ENCODE results near the gene NALCN. TPM values are rescaled to one million over a fixed set of nuclear protein-coding genes. Genes with fewer than 3 reads are reported as not detected.

Gene NALCN
- under 1 TPM in 2 of 4 donors, not detected in 2; 0.32 to 0.41 TPM for total RNA-seq

- DNase-seq, result no peak
- Histone ChIP-seq H3K4me3 (peak within 1 kb of the TSS in 3 of 4 donors; percentile 6 to 43 (median 26)), H3K9me3 (no peaks in the 10 kb centered on the region), H3K27ac (no peak within 1 kb of the TSS), H3K4me1 (peaks cover 0 to 6% (median 2%) of the 10 kb centered on the region in 4 donors), H3K27me3 (peaks cover 45% of the 10 kb centered on the region), H3K36me3 (no peaks in the 10 kb centered on the region)
- in situ Hi-C loops (cut with MboI; ENCODE audit: low pct_ligation_motif_present in 1 of 4, low pct_unique_long_range_greater_than_20kb in 1 of 4, low sequenced_read_pairs in 3 of 4), result no loop called here
- 7% methylated on average over 65 of the region's 85 CpGs; no CpG with 5 or more reads in 1 of the 2 donors for WGBS, 2 donors (ENCODE audit: low coverage in 1 of 2)
- TF ChIP-seq POLR2AphosphoS5 (IDR thresholded peaks at IDR 0.05), result no peak
- no peak for TF ChIP-seq EP300 (IDR thresholded peaks at IDR 0.05; ENCODE audit: low read depth)
- no peak for TF ChIP-seq POLR2A (IDR thresholded peaks at IDR 0.05)
- TF ChIP-seq CTCF (IDR thresholded peaks at IDR 0.05), result no peak
- intact Hi-C loops (cut with DNase I; ENCODE audit: low total_unique reads), result no loop called here
Observed at GRCh38 chr13:101416181-101417042, at the start of gene NALCN. Gene NALCN (minus strand): TSS chr13:101416508. CDS start chr13:101399126, 17,382 bp downstream.

- in situ Hi-C loops (cut with MboI; ENCODE audit: low pct_ligation_motif_present in 1 of 4, low pct_unique_long_range_greater_than_20kb in 1 of 4, low sequenced_read_pairs in 3 of 4) (no loop called here), intact Hi-C loops (cut with DNase I; ENCODE audit: low total_unique reads) (no loop called here)
- no peaks in the 10 kb centered on the region for H3K36me3 ChIP-seq
- no peaks in the 10 kb centered on the region for H3K9me3 ChIP-seq
- H3K27me3 ChIP-seq, result no peaks in the 10 kb centered on the region
- H3K27ac ChIP-seq, result no peak overlapping the region
- no peak overlapping the region for H3K4me3 ChIP-seq
- no peaks in the 10 kb centered on the region for H3K4me1 ChIP-seq
- TF ChIP-seq POLR2A (IDR thresholded peaks at IDR 0.05), result no peak
- TF ChIP-seq POLR2AphosphoS5 (IDR thresholded peaks at IDR 0.05), result no peak
- TF ChIP-seq EP300 (IDR thresholded peaks at IDR 0.05; ENCODE audit: low read depth), result no peak
- no peak for TF ChIP-seq CTCF (IDR thresholded peaks at IDR 0.05)
- 68 to 73% methylated on average over 3 of the region's 3 CpGs for WGBS, 2 donors (ENCODE audit: low coverage in 1 of 2)
- DNase-seq, result no peak
Observed at GRCh38 chr13:101465877-101466276, 49.6 kb upstream of the NALCN start.

- H3K27me3 ChIP-seq, result peaks cover 5% of the 10 kb centered on the region
- no peak overlapping the region for H3K27ac ChIP-seq
- H3K4me3 ChIP-seq, result no peak overlapping the region
- 76 to 83% methylated on average over 1 to 2 of the region's 2 CpGs for WGBS, 2 donors (ENCODE audit: low coverage in 1 of 2)
- no peaks in the 10 kb centered on the region for H3K36me3 ChIP-seq
- in situ Hi-C loops (cut with MboI; ENCODE audit: low pct_ligation_motif_present in 1 of 4, low pct_unique_long_range_greater_than_20kb in 1 of 4, low sequenced_read_pairs in 3 of 4) (no loop called here), intact Hi-C loops (cut with DNase I; ENCODE audit: low total_unique reads) (no loop called here)
- TF ChIP-seq EP300 (IDR thresholded peaks at IDR 0.05; ENCODE audit: low read depth), result no peak
- TF ChIP-seq POLR2A (IDR thresholded peaks at IDR 0.05), result no peak
- no peak for TF ChIP-seq POLR2AphosphoS5 (IDR thresholded peaks at IDR 0.05)
- TF ChIP-seq CTCF (IDR thresholded peaks at IDR 0.05), result no peak
- no peak for DNase-seq
- peaks cover 0 to 8% (median 0%) of the 10 kb centered on the region in 4 donors for H3K4me1 ChIP-seq
- H3K9me3 ChIP-seq, result no peaks in the 10 kb centered on the region
Observed at GRCh38 chr13:101457176-101457575, 40.9 kb upstream of the NALCN start.

GRCh38 chr13:101455863-101456262, 39.6 kb upstream of the NALCN start:
- H3K27ac ChIP-seq, result no peak overlapping the region
- H3K4me1 ChIP-seq, result peaks cover 0 to 8% (median 0%) of the 10 kb centered on the region in 4 donors
- no peak overlapping the region for H3K4me3 ChIP-seq
- intact Hi-C loops (cut with DNase I; ENCODE audit: low total_unique reads) (no loop called here), in situ Hi-C loops (cut with MboI; ENCODE audit: low pct_ligation_motif_present in 1 of 4, low pct_unique_long_range_greater_than_20kb in 1 of 4, low sequenced_read_pairs in 3 of 4) (no loop called here)
- H3K36me3 ChIP-seq, result no peaks in the 10 kb centered on the region
- WGBS, 2 donors (ENCODE audit: low coverage in 1 of 2), result 32 to 43% methylated on average over 3 of the region's 3 CpGs
- no peak for TF ChIP-seq EP300 (IDR thresholded peaks at IDR 0.05; ENCODE audit: low read depth)
- H3K27me3 ChIP-seq, result peaks cover 5% of the 10 kb centered on the region
- H3K9me3 ChIP-seq, result no peaks in the 10 kb centered on the region
- no peak for DNase-seq
